IPS DF 4.7 (cell line): ENCODE measurements around the gene GSTM5.
"Not testable (repeated sequence)": the region's sequence is repeated elsewhere in the genome, so short reads cannot be mapped to it uniquely, and the experiment has no call there.

Source experiments
- DNase-seq: peaks from one replicate; pipeline ENCODE4 v3.0.0-alpha.2; 2013; ENCODE audit warnings: low spot score; ENCODE audit errors: extremely low read depth

GSTM5 gene

GRCh38 chr1:109711593-109712320 is at the start of gene GSTM5:
Gene GSTM5 (plus strand): TSS chr1:109712251. CDS start chr1:109712313, 62 bp downstream.
- DNase-seq = not testable (repeated sequence)

- no peak for DNase-seq
Measured at GRCh38 chr1:109664671-109665070, 47.4 kb upstream of the GSTM5 start.

- DNase-seq = no peak
Measured at GRCh38 chr1:109667452-109668122, 44.5 kb upstream of the GSTM5 start, which contains the start of gene GSTM2. Gene GSTM2 (plus strand): TSS chr1:109668057. CDS start chr1:109668116, 59 bp downstream.

GRCh38 chr1:109668123-109668775 is 43.8 kb upstream of the GSTM5 start:
- DNase-seq = no peak

- DNase-seq = no peak
Measured at GRCh38 chr1:109669246-109669948, 42.7 kb upstream of the GSTM5 start.

- not testable (repeated sequence) for DNase-seq
Measured at GRCh38 chr1:109669949-109670302, 42.1 kb upstream of the GSTM5 start.

- DNase-seq = no peak
Measured at GRCh38 chr1:109671067-109671466, 41.0 kb upstream of the GSTM5 start.

GRCh38 chr1:109673861-109674260 is 38.2 kb upstream of the GSTM5 start:
- not testable (repeated sequence) for DNase-seq

GRCh38 chr1:109676683-109677381 is 35.2 kb upstream of the GSTM5 start:
- DNase-seq = not testable (repeated sequence)

GRCh38 chr1:109677459-109677858 is 34.6 kb upstream of the GSTM5 start:
- no peak for DNase-seq

GRCh38 chr1:109678637-109679036 is 33.4 kb upstream of the GSTM5 start:
- DNase-seq = not testable (repeated sequence)

- not testable (repeated sequence) for DNase-seq
Measured at GRCh38 chr1:109684777-109685176, 27.3 kb upstream of the GSTM5 start.

- not testable (repeated sequence) for DNase-seq
Measured at GRCh38 chr1:109685399-109685798, 26.7 kb upstream of the GSTM5 start.

GRCh38 chr1:109685890-109686289 is 26.2 kb upstream of the GSTM5 start:
- DNase-seq = not testable (repeated sequence)

GRCh38 chr1:109687109-109687508 is 24.9 kb upstream of the GSTM5 start:
- DNase-seq = not testable (repeated sequence)

GRCh38 chr1:109687641-109688499 is 24.2 kb upstream of the GSTM5 start, which contains the start of gene GSTM1:
Gene GSTM1 (plus strand): TSS chr1:109687817. CDS start chr1:109687874, 57 bp downstream.
- DNase-seq = no peak

- DNase-seq = no peak
Measured at GRCh38 chr1:109689844-109690405, 22.1 kb upstream of the GSTM5 start.

GRCh38 chr1:109691759-109692158 is 20.3 kb upstream of the GSTM5 start:
- no peak for DNase-seq

GRCh38 chr1:109694400-109694799 is 17.7 kb upstream of the GSTM5 start:
- DNase-seq = not testable (repeated sequence)
